Keratinocyte (primary cell): ENCODE results near the gene HCN1. TPM values are rescaled to one million over a fixed set of nuclear protein-coding genes. Genes with fewer than 3 reads are reported as not detected.
"Not testable (repeated sequence)": the region's sequence is repeated elsewhere in the genome, so short reads cannot be mapped to it uniquely, and the experiment has no call there.

Experiments
- DNase-seq: peaks from one replicate; pipeline ENCODE4 v3.0.0-alpha.2; 2011; ENCODE audit warnings: low read depth, missing footprints, low spot score
- FAIRE-seq: peaks from 2 replicates; lab custom pipeline; 2011; peaks lifted over from hg19 to GRCh38; lab: Jason Lieb, UNC
- H2AFZ ChIP-seq: 2 replicates; pipeline ENCODE4 v1.6.0; 2012; ENCODE audit warnings: low read length, control low read depth, inconsistent platforms; ENCODE audit not compliant: control insufficient read depth
- H3K27ac ChIP-seq: 2 replicates; pipeline ENCODE4 v1.5.1; 2011; ENCODE audit warnings: low read length; ENCODE audit not compliant: control insufficient read depth, insufficient read depth
- H3K27me3 ChIP-seq: 3 replicates; pipeline ENCODE4 v1.6.0; 2011; ENCODE audit warnings: low read length; ENCODE audit not compliant: control insufficient read depth, insufficient read depth; ENCODE audit errors: extremely low read depth
- H3K36me3 ChIP-seq, 2 experiments: 2 replicates in 1 of 2; 3 replicates in 1 of 2; pipeline ENCODE4 v1.5.1; 2011; ENCODE audit warnings: low read length in 2 of 2, mild to moderate bottlenecking in 1 of 2; ENCODE audit not compliant: control insufficient read depth in 2 of 2, insufficient read depth in 2 of 2; ENCODE audit errors: extremely low read depth in 1 of 2
- H3K4me1 ChIP-seq: 3 replicates; pipeline ENCODE4 v1.5.1; 2011; ENCODE audit warnings: low read length; ENCODE audit not compliant: control insufficient read depth, insufficient read depth; ENCODE audit errors: extremely low read depth
- H3K4me2 ChIP-seq: 3 replicates; pipeline ENCODE4 v1.6.0; 2011; ENCODE audit warnings: low read depth, low read length; ENCODE audit not compliant: control insufficient read depth, insufficient read depth; ENCODE audit errors: extremely low read depth
- H3K4me3 ChIP-seq, 3 experiments: fragments of 200-600 bp in 1 of 3; sonication (generic) in 1 of 3; 2 replicates in 2 of 3; 3 replicates in 1 of 3; pipeline ENCODE4 v1.5.1; 2011 to 2016; ENCODE audit warnings: low read length in 3 of 3, mild to moderate bottlenecking in 3 of 3, control low read depth in 2 of 3, inconsistent platforms in 1 of 3, low read depth in 1 of 3, mixed read lengths in 1 of 3, mixed run types in 1 of 3, moderate library complexity in 1 of 3; ENCODE audit not compliant: control insufficient read depth in 2 of 3, insufficient read depth in 2 of 3; ENCODE audit errors: extremely low read depth in 1 of 3
- H3K79me2 ChIP-seq: 2 replicates; pipeline ENCODE4 v1.6.0; 2012; ENCODE audit warnings: low read length; ENCODE audit not compliant: control insufficient read depth, insufficient read depth
- H3K9ac ChIP-seq: 3 replicates; pipeline ENCODE4 v1.6.0; 2011; ENCODE audit warnings: low read length; ENCODE audit not compliant: control insufficient read depth, insufficient read depth; ENCODE audit errors: extremely low read depth
- H3K9me1 ChIP-seq: 3 replicates; pipeline ENCODE4 v1.6.0; 2011; ENCODE audit warnings: low read length; ENCODE audit not compliant: control insufficient read depth, insufficient read depth; ENCODE audit errors: extremely low read depth
- H3K9me3 ChIP-seq: 2 replicates; pipeline ENCODE4 v1.5.1; 2012; ENCODE audit warnings: low read depth, low read length; ENCODE audit not compliant: control insufficient read depth
- H4K20me1 ChIP-seq: 3 replicates; pipeline ENCODE4 v1.6.0; 2011; ENCODE audit warnings: low read length; ENCODE audit not compliant: control insufficient read depth, insufficient read depth; ENCODE audit errors: extremely low read depth
- CTCF ChIP-seq, 3 experiments: IDR thresholded peaks in 1 of 3; conservative IDR thresholded peaks in 1 of 3; optimal IDR thresholded peaks in 1 of 3; 2 replicates in 2 of 3; 3 replicates in 1 of 3; pipeline versions ENCODE3 to v1.5.1; 2011; ENCODE audit warnings: low read length in 3 of 3, mild to moderate bottlenecking in 3 of 3, moderate library complexity in 2 of 3, control low read depth in 1 of 3, inconsistent platforms in 1 of 3; ENCODE audit not compliant: insufficient read depth in 2 of 3; ENCODE audit errors: extremely low read depth in 1 of 3
- EZH2 ChIP-seq: IDR thresholded peaks from one replicate; pipeline ENCODE4 v1.6.1; 2012; ENCODE audit warnings: inconsistent platforms, mild to moderate bottlenecking, low read length, moderate library complexity
- dilution Hi-C: fragments of 300-500 bp; cut with MboI; formaldehyde crosslinking; loops from one replicate; pipeline ENCODE4 v1.7.0; 2020; ENCODE audit warnings: low sequenced_read_pairs; ENCODE audit not compliant: extremely low pct_ligation_motif_present
- polyA plus RNA-seq, 5 experiments: library from polyadenylated mRNA; depleted of rRNA in 3 of 5; stranded (reverse) in 3 of 5; stranded (forward) in 1 of 5; unstranded in 1 of 5; fragments of >200 nt; gene quantifications; 1 replicate in 1 of 5; 2 replicates in 3 of 5; 3 replicates in 1 of 5; pipeline versions ENCODE4 v1.2.1 to v1.2.3, GENCODE V29; 2011 to 2012; ENCODE audit warnings: missing spikeins in 2 of 5, low read depth in 1 of 5, low replicate concordance in 1 of 5

The HCN1 gene
- polyA plus RNA-seq, 1 donor (not counting 4 experiments of a cell fraction or from before 2014, with no cell fraction given), result not detected

DNA sequence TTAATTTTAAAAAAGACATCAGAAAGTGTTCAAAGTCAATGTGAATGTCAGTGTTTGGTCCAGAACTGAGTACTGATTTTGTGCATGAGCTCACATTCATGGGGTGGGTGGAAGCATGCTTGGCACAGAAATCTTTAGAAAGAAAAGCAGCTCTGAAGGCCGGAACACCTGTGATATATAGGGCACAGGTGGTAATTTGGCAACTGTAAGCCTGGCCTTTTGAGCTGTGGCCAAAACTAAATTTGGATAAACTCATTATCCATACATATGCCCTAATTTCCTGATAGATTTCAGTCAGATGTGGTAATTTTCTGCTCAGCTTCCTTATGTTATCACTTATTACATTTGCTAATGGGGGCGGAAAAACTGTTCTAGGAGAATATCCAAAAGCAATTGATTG, 211.4 kb downstream of the HCN1 start:
- Histone ChIP-seq H3K9me3 (no peaks in the 10 kb centered on the region), H3K9ac (no peak overlapping the region), H3K9me1 (no peaks in the 10 kb centered on the region), H2AFZ (no peak overlapping the region), H3K79me2 (no peaks in the 10 kb centered on the region), H3K4me3 (no peak overlapping the region), H3K4me1 (no peaks in the 10 kb centered on the region), H3K4me2 (no peak overlapping the region), H4K20me1 (no peaks in the 10 kb centered on the region), H3K36me3 (no peaks in the 10 kb centered on the region), H3K27me3 (no peaks in the 10 kb centered on the region), H3K27ac (no peak overlapping the region)
- dilution Hi-C loops, result no loop called here
- FAIRE-seq (no peak), DNase-seq (no peak)
- TF ChIP-seq CTCF (optimal IDR thresholded peaks at IDR 0.05 in 1 of 3, IDR thresholded peaks at IDR 0.05 in 1 of 3, conservative IDR thresholded peaks at IDR 0.05 in 1 of 3; ENCODE audit: extremely low read depth in 1 of 3, insufficient read depth in 2 of 3, low read length in 3 of 3) (no peak), EZH2 (no peak)

- no peak overlapping the region for H2AFZ ChIP-seq
- H3K27me3 ChIP-seq, result no peaks in the 10 kb centered on the region
- FAIRE-seq, result no peak
Measured at GRCh38 chr5:45454114-45454513, 242.1 kb downstream of the HCN1 start.

DNA sequence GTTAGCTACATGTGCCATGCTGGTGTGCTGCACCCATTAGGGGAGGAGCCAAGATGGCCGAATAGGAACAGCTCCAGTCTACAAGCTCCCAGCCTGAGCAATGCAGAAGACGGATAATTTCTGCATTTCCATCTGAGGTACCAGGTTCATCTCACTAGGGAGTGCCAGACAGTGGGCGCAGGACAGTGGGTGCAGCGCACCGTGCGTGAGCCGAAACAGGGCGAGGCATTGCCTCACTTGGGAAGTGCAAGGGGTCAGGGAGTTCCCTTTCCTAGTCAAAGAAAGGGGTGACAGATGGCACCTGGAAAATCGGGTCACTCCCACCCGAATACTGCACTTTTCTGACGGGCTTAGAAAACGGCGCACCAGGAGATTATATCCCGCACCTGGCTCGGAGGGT, 251.3 kb downstream of the HCN1 start:
- FAIRE-seq, H2AFZ ChIP-seq, H3K27me3 ChIP-seq, H3K9me3 ChIP-seq, H3K4me1 ChIP-seq, DNase-seq, H3K27ac ChIP-seq, H3K9ac ChIP-seq, H3K4me2 ChIP-seq, dilution Hi-C loops, H3K4me3 ChIP-seq, H3K79me2 ChIP-seq, H3K36me3 ChIP-seq, H4K20me1 ChIP-seq, H3K9me1 ChIP-seq: not testable (repeated sequence)

More at GRCh38 chr5:45454114-45454513, 242.1 kb downstream of the HCN1 start:
- Histone ChIP-seq H3K9me3 (no peaks in the 10 kb centered on the region), H3K4me3 (no peak overlapping the region), H3K27ac (no peak overlapping the region), H3K9ac (no peak overlapping the region), H3K4me1 (no peaks in the 10 kb centered on the region), H3K9me1 (no peaks in the 10 kb centered on the region), H4K20me1 (no peaks in the 10 kb centered on the region), H3K79me2 (no peaks in the 10 kb centered on the region), H3K4me2 (no peak overlapping the region), H3K36me3 (no peaks in the 10 kb centered on the region)
- no peak for DNase-seq
- dilution Hi-C loops, result no loop called here
- TF ChIP-seq EZH2, result no peak
- TF ChIP-seq CTCF (optimal IDR thresholded peaks at IDR 0.05 in 1 of 3, IDR thresholded peaks at IDR 0.05 in 1 of 3, conservative IDR thresholded peaks at IDR 0.05 in 1 of 3; ENCODE audit: extremely low read depth in 1 of 3, insufficient read depth in 2 of 3, low read length in 3 of 3), result no peak
